HFF-Myc (cell line): ENCODE data around the gene PXN.
A peak's percentile ranks its signal among the peaks of the same experiment; 100 is the strongest.

Source experiments
- DNase-seq: peaks from one replicate; pipeline ENCODE4 v3.0.0-alpha.2; 2011; ENCODE audit warnings: low read depth; ENCODE audit errors: extremely low read depth
- H3K4me3 ChIP-seq: replicated peaks from 2 replicates; pipeline ENCODE4 v1.5.1; 2011; ENCODE audit warnings: low read depth, mild to moderate bottlenecking, control low read depth, low read length
- CTCF ChIP-seq: IDR thresholded peaks from 2 replicates; pipeline ENCODE4 v1.5.1; 2012; ENCODE audit warnings: mild to moderate bottlenecking, low read depth, low read length, control low read depth; ENCODE audit errors: missing control alignments

Gene PXN

GRCh38 chr12:120267736-120268135 is 2.2 kb upstream of the PXN start:
- no peak for TF ChIP-seq CTCF
- H3K4me3 ChIP-seq, result no peak overlapping the region
- no peak for DNase-seq

GRCh38 chr12:120266180-120266870 is 795 bp upstream of the PXN start:
- TF ChIP-seq CTCF, result no peak
- no peak overlapping the region for H3K4me3 ChIP-seq
- no peak for DNase-seq

- DNase-seq, result no peak
These were observed 542 bp downstream of the PXN start for GRCh38 chr12:120264904-120265472.

GRCh38 chr12:120264086-120264903 is 1.2 kb downstream of the PXN start:
- no peak for DNase-seq
- H3K4me3 ChIP-seq, result peak overlapping the region; percentile 70
- no peak for TF ChIP-seq CTCF

More at GRCh38 chr12:120264904-120265472, 542 bp downstream of the PXN start:
- no peak for TF ChIP-seq CTCF
- H3K4me3 ChIP-seq, result peak overlapping the region; percentile 70

- peak overlapping the region; percentile 70 for H3K4me3 ChIP-seq
- no peak for TF ChIP-seq CTCF
- DNase-seq, result no peak
These were observed 1.8 kb downstream of the PXN start for GRCh38 chr12:120263748-120264085.

- TF ChIP-seq CTCF, result no peak
- DNase-seq, result no peak
- H3K4me3 ChIP-seq, result peak overlapping the region; percentile 70
These were observed 2.4 kb downstream of the PXN start for GRCh38 chr12:120262852-120263747.
